NCI-H1417 treated with DMSO at 0.1 percent for 48 hours (cell line): Measurements from ENCODE around the gene PHKG1.
"Not testable (repeated sequence)": the region's sequence is repeated elsewhere in the genome, so short reads cannot be mapped to it uniquely, and the experiment has no call there.

ENCODE experiments used
- DNase-seq: peaks from one replicate; lab custom pipeline; 2025; lab: John Stamatoyannopoulos, UW

Gene PHKG1

DNA sequence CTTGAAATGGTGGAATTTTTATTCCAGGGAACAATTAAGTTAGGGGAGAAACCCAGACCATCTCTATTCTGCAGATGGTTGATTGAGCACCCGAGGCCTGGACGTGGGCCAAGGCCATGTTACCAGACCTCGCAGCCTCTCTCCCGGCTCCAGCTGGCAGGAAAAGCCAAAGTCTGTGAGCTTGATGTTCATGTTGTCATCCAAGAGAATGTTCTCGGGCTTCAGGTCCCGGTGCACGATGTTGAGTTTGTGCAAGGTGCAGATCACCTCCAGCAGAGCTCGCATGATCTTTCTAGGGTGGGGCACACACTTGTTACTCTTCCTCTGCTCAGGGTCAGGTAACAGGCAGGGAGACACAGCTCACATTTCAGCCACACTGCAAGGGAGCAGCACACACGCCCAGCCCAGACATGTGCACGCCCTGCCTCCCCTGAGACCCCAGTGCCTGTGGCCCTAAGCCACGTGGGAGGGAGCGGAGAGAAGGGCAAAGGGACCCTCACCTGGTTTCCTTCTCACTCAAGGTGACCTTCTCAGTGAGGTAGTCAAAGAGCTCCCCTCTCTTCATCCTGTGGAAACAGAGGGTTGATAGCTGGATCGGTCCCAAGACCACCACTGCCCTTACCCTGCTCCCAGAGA lies 9.5 kb downstream of the PHKG1 start:
- DNase-seq, result no peak

DNA sequence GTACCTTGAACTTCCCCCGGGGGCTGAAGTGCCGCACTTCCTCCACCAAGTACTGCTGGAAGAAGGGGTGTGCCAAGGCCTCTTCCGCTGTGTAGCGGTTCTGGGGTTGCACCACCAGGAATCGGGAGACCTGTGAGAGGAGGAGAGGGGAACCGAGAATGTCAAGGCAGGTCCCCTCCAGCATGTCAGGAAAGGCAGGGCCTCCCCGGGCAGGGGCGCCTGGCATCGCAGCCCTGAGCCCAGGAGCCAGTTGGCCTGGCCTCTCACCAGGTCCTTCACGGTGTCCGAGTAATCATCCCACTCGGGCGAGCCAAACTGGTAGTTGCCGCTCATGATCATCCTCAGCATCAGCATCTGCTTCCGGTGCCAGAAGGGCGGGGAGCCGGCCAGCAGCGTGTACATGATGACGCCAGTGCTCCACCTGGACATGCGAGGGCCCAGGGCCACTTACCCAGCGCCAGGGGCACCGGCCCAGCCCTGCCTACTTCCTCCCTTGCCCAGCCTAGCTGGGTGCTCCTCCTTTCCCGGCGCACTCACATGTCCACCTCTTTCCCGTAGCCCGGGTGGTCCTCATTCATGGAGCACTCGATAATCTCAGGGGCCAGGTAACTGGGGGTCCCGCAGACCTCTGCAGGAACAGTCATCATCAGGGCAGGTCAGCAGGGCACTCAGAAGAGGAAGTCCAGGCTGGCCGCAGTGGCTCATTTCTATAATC lies 11.0 kb downstream of the PHKG1 start:
- no peak for DNase-seq

DNA sequence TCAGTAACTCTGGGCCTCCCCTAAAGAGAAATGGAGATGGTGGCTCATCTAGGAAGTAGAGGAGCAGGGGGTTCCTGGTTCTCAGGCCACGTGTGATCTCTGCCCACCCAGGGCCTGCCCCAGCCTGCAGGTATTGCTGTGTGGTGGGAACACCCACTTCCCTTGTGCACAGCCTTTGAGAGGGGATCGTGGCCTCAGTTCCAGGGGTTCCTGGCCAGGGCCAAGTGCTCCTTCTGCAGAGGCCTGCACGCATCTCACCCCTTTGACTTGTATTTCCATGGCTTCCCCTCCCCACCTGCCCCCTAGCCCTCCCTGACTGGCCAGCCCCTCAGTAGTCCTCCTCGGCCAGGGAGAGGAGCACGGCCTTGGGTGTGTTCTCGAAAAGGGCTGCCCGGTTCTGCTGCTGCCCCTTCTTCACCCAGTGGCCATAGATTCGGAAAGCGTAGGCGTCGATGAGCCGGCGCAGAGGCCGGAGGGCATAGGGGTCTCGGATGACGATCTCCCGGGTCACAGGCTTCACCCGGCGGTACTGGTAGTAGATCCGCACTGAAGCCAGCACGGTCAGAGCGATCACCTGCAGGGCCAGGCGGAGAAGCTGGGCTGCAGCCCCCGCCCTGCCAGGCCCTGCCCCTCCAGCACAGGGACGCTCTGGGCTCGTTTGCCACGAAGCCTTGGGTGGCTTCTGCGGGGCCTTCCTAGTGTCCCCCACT lies 11.9 kb downstream of the PHKG1 start:
- DNase-seq, result not testable (repeated sequence)

DNA sequence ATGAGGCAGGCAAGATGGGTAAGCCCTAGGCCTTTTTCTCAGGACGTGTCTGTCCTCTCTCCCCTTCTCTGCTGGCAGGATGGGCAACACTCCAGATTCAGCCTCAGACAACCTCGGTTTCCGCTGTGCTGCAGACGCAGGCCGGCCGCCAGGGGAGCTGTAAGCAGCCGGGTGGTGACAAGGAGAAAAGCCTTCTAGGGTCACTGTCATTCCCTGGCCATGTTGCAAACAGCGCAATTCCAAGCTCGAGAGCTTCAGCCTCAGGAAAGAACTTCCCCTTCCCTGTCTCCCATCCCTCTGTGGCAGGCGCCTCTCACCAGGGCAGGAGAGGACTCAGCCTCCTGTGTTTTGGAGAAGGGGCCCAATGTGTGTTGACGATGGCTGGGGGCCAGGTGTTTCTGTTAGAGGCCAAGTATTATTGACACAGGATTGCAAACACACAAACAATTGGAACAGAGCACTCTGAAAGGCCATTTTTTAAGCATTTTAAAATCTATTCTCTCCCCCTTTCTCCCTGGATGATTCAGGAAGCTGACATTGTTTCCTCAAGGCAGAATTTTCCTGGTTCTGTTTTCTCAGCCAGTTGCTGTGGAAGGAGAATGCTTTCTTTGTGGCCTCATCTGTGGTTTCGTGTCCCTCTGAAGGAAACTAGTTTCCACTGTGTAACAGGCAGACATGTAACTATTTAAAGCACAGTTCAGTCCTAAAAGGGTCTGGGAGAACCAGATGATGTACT lies 13.1 kb downstream of the PHKG1 start:
- DNase-seq, result no peak

DNA sequence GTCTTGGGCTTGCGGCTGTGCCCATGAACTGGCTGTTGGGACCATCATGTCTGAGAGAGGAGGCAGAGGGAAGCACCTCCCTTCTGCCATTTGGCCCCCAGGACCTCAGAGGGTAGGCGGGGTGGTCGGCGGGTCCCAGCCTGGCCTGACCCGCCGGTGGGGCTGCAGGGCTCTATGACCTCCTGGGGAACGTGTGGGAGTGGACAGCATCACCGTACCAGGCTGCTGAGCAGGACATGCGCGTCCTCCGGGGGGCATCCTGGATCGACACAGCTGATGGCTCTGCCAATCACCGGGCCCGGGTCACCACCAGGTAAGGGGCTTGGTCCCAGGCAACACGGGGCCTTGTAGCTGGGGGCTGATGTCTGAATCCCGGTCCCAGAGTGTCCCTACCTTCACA lies 14.6 kb downstream of the PHKG1 start:
- no peak for DNase-seq

DNA sequence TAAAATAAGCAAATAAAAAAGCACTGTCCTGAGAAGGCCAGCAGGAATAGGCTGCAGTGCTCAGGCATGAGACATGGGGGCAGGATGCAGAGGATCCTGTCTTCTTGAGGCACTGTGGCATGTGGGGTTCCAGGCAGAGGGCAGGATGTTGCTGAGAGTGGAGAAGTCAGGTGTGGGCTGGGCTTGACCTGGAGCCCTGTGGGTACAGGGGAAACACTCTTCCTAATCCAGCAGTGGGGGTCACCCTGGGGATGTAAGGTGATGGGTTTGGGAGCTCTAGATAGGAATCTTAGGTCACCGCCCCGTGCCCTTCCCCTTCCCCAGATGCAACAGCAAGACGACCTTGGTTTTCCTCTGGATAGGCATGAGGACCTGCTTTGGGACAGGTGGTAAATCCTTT lies 15.1 kb downstream of the PHKG1 start:
- no peak for DNase-seq

DNA sequence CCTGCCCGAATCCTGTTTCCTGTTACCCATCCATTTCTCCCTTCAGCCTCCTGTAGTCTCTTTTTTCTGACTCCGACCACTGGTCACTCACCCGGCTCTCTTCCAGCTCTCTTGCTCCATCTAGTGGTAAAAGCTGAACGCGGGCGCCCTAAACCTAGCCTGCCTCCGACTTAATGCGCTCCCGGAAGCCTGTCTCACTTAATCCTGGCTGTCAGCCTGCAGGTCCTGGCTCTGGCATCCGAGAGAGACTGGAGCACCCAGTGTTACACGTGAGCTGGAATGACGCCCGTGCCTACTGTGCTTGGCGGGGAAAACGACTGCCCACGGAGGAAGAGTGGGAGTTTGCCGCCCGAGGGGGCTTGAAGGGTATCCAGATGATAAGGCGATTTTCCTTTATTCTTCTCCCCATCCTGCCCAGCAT lies 18.4 kb downstream of the PHKG1 start:
- DNase-seq, result no peak

DNA sequence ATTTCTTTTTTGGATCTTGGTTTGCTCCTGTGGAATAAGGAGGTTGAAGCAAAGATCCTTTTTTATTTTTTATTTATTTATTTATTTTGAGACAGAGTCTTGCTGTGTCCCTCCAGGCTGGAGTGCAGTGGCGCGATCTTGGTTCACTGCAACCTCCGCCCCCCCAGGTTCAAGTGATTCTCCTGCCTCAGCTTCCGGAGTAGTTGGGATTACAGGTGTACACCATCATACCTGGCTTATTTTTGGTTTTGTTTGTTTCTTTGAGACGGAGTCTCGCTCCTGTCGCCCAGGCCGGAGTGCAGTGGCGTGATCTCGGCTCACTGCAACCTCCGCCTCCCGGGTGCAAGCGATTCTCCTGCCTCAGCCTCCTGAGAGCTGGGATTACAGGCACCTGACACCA lies 26.4 kb downstream of the PHKG1 start:
- DNase-seq, result not testable (repeated sequence)

DNA sequence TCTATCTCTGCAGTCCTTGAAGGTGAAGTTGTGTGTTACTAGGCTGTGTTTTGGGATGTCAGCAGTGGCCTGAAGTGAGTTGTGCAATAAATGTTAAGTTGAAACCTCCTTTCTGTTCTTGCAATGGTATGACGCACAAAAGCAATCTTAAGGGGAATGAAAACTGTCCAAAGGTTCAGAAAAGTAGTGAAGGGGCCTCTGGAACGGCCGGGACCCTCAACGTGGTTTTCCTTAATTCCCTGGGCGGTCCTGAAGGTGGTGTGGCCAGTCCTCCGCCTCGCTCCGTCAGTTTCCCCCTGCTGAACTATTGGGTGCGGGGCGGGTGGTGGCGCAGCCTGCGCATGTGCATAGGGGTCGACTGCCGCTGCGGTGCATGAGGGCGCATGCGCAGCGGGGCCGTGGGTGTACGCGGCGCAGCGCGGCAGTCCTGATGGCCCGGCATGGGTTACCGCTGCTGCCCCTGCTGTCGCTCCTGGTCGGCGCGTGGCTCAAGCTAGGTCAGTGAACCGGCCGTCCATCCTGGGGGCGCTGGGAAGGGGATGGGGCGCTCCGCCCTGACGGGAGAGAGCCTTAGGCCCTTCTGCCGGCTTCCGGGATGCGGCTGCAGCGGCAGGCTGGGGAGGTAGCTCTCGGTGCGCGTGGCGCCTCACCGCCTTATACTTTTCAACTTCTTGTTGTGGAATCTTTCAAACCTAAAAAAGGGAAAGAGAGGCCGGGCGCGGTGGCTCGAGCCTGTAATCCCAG lies 28.7 kb downstream of the PHKG1 start, which contains the start of gene SUMF2:
TSS of gene SUMF2 (plus strand) at position 405 of the 744 bp plus-strand sequence. CDS start at position 431, 26 bp downstream.
- DNase-seq, result peak; percentile 76

DNA sequence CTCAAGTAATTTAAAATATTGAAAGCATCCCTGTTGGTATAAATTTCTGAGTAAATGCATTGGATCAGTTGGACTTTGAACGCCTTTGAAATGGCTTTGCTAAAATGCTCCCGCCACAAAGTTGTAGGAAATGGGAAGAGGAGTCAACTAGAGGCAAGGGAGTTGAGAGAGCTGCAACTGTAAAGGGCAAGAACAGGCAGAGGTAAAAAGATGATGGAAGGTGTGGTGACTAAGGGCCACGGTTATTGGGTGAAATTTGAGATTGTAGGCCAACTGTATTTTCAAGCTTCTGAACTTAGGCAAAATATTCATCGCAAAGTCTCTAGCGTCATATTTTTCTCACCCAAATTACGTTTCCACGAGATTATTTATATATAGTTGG lies 29.3 kb downstream of the PHKG1 start:
- no peak for DNase-seq

DNA sequence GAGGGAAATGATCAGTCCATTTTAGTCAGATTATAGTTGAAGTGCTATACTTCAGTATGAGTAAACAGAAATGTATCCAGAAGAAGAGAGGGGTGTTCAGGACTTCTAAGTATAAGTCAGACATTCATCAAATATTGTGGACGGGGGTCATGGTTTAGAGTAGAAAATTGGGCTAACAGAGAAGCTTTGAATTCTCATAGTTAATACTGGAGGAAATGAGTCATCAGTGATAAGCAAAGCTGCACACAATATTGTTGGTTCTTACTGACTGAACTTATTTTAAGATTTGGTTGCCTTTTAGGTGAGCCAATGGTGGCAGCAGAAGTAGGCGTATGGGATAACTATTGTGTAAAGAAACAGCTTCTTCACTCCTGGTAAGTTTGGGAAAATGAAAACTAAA lies 30.4 kb downstream of the PHKG1 start:
- DNase-seq, result no peak

DNA sequence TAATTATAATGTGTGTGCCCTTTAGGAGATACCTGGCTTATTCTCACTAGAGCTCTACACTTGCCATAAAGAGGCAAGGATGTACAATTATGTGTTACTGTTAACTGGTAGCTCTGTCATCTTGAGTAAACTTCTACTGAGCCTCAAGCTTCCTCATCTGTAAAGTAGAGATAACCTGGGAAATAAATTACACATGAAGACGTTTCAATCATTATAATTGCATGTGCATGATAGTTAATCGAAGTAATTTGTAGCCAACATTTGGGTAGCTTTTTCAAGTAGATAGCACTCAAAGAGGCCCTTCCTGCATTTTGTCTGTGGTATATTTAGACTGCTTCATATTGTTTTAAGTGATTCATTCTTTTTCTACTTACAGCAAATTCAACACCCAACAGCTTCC lies 38.8 kb downstream of the PHKG1 start:
- DNase-seq, result no peak

DNA sequence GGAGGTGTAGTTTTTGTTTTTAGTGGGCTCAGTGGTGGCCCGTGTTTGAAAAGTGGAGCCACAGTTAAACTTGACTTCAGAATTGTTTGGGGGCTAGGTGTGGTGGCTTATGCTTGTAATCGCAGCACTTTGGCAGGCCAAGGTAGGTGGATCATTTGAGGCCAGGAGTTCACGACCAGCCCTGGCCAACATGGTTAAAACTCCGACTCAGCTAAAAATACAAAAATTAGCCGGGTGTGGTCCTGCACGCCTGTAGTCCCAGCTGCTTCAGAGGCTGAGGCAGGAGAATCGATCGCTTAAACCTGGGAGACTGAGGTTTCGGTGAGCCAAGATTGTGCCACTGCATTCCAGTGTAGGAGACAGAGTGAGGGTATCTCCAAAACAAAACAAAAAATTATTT lies 39.4 kb downstream of the PHKG1 start:
- no peak for DNase-seq

DNA sequence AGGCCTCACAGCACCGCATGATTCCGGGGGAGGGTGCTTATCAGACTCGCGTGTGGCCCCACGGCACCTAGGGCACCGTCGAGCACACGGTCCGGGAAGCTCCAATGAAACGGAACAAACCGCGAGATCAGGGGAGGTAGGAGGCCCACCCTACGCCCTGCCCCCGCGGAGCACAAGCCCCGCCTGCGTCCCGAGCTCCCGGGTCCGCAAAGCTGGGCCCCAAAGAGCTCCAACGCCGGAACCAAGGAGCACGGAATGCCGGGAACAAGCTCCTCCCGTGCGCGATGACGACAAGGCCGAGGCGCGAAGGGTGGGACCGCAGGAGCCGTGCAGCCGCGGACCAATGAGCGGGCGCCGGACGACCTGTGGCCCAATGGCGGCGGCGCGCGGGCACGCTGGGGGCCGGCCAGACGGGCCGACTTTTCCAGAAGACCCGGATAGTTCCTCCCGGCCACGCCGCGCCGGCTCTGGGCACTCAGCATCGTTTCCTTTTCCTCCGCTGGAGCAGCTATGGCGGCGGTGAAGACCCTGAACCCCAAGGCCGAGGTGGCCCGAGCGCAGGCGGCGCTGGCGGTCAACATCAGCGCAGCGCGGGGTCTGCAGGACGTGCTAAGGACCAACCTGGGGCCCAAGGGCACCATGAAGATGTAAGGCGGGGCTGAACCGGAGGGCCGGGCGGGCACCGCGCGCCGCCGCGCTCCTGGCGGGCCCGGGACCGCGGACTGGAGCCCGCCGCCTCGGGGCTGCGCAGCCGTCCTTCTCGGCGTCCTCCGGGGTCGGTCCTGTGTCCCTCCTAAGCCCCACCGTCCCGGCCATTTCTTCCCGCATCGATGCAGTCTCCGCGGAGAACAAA lies 41.2 kb downstream of the PHKG1 start, which contains the start of the genes CCT6A and PSPH:
TSS of gene CCT6A (plus strand) at position 427 of the 853 bp plus-strand sequence. CDS start at position 511, 84 bp downstream.
TSS of gene PSPH (minus strand) at position 106 of the 853 bp plus-strand sequence. CDS start 30,232 bp downstream, outside the sequence.
- peak; percentile 79 for DNase-seq

DNA sequence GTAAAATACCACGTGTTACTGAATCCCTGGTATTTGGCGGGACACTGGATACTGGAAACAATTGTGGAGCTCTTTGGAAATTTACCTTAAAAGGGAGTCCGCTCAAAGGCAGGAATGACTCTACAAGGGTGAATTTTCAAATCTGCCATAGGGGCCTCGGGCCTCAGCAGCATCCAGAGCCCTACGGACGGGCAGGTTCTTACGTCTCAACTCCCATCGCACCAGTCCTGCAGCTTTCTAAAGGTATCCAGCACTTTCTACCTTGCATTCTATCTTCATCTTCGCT lies 41.8 kb downstream of the PHKG1 start:
- no peak for DNase-seq

DNA sequence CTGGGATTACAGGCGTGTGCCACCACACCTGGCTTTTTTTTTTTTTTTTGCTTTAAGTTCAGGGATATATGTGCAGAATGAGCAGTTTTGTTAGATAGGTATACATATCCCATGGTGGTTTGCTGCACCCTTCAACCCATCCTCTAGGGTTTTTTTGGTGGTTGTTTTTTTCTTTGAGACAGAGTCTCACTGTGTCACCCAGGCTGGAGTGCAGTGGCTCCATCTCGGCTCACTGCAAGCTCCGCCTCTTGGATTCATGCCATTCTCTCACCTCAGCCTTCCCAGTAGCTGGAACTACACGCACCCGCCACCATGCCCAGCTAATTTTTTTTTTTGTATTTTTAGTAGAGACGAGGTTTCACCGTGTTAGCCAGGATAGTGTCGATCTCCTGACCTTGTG lies 44.0 kb downstream of the PHKG1 start:
- DNase-seq, result not testable (repeated sequence)

DNA sequence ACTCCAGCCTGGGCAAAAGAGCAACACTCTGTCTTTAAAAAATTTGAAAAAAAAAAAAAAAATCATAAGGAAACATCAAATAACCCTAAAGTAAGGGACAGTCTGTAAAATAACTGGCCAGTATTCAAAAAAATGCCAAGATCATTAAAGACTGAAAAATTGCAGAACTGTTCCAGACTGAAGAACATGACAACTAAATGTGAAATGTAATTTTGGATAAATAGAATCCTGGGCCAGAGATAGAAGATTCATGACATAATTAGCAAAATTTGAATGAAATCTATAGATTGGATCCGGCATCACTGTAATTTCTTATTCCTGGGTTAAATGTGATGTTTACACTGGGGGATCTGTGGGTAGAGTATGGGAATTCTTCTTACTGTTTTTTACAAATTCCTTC lies 44.5 kb downstream of the PHKG1 start:
- DNase-seq, result no peak

DNA sequence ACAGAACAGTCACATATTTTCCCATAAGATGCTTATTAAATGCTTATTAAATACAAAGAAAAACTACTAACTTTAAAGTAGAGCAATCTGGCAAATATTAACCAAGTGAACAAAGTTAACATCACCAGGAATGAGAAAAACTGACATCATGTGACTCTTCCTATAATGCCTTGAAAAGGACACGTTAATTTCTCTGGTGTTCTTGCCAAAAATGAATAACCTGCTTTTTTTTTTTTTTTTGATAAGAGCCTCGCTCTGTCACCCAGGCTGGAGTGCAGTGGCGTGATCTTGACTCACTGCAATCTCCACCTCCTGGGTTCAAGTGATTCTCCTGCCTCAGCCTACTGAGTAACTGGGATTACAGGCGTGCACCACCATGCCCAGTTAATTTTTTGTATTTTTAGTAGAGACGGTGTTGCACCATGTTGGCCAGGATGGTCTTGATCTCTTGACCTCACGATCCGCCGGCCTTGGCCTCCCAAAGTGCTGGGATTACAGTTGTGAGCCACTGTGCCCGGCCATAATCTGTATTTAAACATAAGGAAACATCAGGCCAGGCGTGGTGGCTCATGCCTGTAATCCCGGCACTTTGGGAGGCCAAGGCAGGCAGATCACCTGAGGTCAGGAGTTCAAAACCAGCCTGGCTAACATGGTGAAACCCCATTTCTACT lies 45.2 kb downstream of the PHKG1 start:
- not testable (repeated sequence) for DNase-seq

DNA sequence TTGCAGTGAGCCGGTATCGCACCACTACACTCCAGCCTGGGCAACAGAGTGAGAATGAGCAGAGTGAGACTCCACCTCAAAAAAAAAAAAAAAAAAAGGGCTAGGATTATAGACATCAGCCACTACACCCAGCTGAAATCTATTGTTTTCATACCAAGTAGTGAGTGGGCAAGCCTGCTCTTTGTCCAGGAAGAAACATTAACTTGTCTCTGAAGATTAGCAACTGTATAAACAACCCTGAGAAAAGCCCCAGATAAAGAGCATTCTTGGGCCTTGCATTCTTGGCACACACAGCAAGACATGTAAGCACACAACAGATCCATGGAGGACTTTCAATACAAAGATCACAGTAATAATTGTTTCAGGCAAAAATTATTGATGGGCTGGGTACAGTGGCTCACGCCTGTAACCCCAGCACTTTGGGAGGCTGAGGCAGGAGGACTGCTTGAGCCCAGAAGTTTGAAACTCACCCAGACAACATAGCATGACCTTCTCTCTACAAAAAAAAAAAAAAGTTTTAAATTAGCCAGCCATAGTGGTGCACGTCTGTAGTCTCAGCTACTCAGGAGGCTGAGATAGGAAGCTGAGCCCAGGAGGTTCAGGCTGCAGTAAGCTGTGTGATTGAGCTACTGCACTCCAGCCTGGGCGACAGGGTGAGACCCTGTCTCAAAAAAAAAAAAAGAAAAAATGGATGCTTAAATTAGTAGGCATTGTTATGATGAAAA lies 45.9 kb downstream of the PHKG1 start:
- no peak for DNase-seq
